C4-2B (cell line): ENCODE data around the gene CUEDC1.

Experiments used
- H3K27ac ChIP-seq: fragments of 450-650 bp; 2 replicates; pipeline ENCODE4 v1.5.1; 2017
- ZFX ChIP-seq: fragments of 450-650 bp; IDR thresholded peaks from 2 replicates; pipeline ENCODE4 v1.6.1; 2017
- TF ChIP-seq, protein P1 (sequence below): fragments of 450-650 bp; conservative IDR thresholded peaks from 2 replicates; pipeline ENCODE4 v1.5.1; 2017; ENCODE audit warnings: mild to moderate bottlenecking

CUEDC1 gene

GRCh38 chr17:57931488-57932137, 23.6 kb downstream of the CUEDC1 start:
- TF ChIP-seq ZFX, result no peak
- TF ChIP-seq, protein P1, sequence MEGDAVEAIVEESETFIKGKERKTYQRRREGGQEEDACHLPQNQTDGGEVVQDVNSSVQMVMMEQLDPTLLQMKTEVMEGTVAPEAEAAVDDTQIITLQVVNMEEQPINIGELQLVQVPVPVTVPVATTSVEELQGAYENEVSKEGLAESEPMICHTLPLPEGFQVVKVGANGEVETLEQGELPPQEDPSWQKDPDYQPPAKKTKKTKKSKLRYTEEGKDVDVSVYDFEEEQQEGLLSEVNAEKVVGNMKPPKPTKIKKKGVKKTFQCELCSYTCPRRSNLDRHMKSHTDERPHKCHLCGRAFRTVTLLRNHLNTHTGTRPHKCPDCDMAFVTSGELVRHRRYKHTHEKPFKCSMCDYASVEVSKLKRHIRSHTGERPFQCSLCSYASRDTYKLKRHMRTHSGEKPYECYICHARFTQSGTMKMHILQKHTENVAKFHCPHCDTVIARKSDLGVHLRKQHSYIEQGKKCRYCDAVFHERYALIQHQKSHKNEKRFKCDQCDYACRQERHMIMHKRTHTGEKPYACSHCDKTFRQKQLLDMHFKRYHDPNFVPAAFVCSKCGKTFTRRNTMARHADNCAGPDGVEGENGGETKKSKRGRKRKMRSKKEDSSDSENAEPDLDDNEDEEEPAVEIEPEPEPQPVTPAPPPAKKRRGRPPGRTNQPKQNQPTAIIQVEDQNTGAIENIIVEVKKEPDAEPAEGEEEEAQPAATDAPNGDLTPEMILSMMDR, result no peak
- H3K27ac ChIP-seq, result no peak overlapping the region

DNA sequence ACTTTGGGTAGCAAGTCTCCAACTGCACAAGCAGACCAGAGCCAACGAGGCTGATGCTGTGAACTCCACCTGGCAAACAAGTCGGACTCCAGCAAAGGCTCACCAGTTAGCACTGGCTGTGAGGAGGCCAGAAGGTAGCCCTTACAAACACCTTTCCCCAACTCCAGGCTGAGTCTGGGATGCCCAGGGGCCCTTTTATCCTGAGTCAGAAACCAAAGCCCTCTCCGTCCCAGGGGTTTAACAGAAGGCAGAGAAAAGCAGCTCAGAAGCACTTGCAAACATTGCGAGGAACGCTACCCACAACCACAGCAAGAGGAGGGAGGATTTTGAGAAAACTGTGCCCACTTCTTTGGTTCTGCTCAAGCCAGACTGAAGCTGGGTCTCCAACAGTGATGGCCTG, 25.0 kb downstream of the CUEDC1 start:
- TF ChIP-seq, protein P1, result no peak
- TF ChIP-seq ZFX, result no peak
- H3K27ac ChIP-seq, result no peak overlapping the region

DNA sequence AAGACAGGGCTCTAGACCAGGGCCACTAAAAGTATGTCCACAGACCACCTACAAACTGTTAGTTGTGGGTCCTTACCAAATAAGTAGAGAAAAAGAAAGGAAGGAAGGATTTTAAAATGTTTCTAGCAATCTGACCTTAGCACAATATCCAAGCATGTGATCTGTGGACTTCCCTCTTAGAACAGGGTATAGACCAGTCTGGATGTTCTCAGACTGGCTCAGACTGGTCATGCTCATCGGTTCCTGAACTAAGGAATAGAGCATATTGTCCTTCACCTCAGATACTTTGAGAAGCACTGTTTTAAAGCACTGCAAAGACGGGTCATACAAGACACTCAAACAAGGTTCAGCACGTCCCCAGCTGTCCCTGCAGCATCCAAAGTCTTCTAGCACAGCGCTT, 25.8 kb downstream of the CUEDC1 start:
- TF ChIP-seq, protein P1, result no peak
- no peak for TF ChIP-seq ZFX
- no peak overlapping the region for H3K27ac ChIP-seq

GRCh38 chr17:57928928-57929327, 26.3 kb downstream of the CUEDC1 start:
- TF ChIP-seq, protein P1, result no peak
- no peak for TF ChIP-seq ZFX
- H3K27ac ChIP-seq, result no peak overlapping the region

DNA sequence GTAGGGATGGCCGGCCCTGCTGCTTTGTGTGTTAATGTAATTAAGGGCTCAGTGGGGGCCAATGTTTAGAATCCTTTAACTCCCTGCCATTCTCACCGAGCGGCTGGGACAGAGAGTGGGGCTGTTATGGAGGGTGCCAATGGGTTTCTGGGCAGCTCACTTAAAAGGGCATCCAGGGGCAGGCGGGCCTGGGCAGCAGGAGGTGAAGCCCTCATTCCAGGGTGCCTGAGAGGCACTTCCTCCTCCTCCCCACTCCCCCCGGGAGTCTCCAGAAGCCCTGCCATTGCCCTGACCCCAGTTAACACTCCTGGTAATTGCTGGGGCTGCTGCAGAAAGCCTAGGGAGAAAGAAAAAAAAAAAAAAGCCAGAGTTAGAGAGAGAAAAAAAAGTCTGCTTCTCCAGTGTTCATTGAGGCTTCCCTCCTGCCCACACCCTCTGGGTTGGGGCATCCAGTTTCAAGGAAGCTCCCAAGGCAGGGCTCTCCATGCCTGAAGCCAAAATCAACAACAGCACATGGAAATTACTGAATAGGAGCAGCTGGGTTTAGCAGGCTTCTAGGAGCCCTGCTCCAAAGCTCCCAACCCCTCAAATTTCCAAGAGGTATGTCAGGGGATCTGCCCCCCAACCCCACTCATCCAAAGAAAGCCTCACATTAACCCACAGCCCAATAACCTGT, 28.0 kb downstream of the CUEDC1 start:
- H3K27ac ChIP-seq, result peak overlapping the region; percentile 67
- no peak for TF ChIP-seq ZFX
- TF ChIP-seq, protein P1, result no peak

GRCh38 chr17:57926723-57927047, 28.5 kb downstream of the CUEDC1 start:
- H3K27ac ChIP-seq, result peak overlapping the region; percentile 67
- TF ChIP-seq, protein P1, result no peak
- TF ChIP-seq ZFX, result no peak

GRCh38 chr17:57925361-57925990, 29.7 kb downstream of the CUEDC1 start:
- no peak overlapping the region for H3K27ac ChIP-seq
- no peak for TF ChIP-seq ZFX

DNA sequence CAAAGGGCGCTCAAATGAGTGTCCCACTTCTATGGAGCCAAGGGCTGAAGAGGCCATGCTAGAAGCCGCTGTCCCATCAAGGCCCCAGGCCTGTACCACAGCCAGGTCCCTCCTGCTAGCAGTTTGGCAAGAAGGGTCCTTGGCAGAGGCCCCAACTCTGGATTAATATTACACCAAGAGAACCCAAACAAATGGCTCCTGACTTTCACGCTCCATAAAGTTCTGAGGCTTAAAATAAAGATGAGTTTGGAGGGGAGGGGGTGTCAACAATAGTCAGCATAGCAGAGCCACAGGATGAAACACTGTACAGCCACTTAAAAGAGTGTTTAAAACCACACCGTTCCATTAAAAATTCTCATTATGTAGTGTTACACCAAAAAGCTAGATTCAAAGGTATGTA, 30.5 kb downstream of the CUEDC1 start:
- no peak for TF ChIP-seq ZFX
- TF ChIP-seq, protein P1, result no peak
- H3K27ac ChIP-seq, result no peak overlapping the region
